ENCODE data around the gene HBD. TPM values are rescaled to one million over a fixed set of nuclear protein-coding genes. Genes with fewer than 3 reads are reported as not detected.

HBD gene
- not detected for total RNA-seq
- not detected for polyA plus RNA-seq (2013, experiment 1 of 2)
- not detected for polyA plus RNA-seq (2013, experiment 2 of 2)
- long read RNA-seq, experiment 1, result 0 reads
- long read RNA-seq, experiment 2, result 0 reads
- long read RNA-seq, experiment 3, result 0 reads
- long read RNA-seq, experiment 4, result 0 reads

DNA sequence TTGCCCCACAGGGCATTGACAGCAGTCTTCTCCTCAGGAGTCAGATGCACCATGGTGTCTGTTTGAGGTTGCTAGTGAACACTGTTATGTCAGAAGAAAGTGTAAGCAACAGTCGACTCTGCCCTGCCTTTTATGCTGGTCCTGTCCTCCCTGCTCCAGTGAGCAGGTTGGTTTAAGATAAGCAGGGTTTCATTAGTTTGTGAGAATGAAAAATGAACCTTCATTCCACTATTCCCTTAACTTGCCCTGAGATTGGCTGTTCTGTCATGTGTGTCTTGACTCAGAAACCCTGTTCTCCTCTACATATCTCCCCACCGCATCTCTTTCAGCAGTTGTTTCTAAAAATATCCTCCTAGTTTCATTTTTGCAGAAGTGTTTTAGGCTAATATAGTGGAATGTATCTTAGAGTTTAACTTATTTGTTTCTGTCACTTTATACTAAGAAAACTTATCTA lies at the start of gene HBD:
HBD (minus strand) TSS at position 103 of the 454 bp plus-strand sequence; CDS start at position 53, 50 bp downstream.
- no peaks in the 10 kb centered on the region for H3K4me1 ChIP-seq (ENCODE audit: control insufficient read depth, insufficient read depth, low read length)
- no peaks in the 10 kb centered on the region for H3K9me3 Mint-ChIP-seq
- TF ChIP-seq, protein P1, sequence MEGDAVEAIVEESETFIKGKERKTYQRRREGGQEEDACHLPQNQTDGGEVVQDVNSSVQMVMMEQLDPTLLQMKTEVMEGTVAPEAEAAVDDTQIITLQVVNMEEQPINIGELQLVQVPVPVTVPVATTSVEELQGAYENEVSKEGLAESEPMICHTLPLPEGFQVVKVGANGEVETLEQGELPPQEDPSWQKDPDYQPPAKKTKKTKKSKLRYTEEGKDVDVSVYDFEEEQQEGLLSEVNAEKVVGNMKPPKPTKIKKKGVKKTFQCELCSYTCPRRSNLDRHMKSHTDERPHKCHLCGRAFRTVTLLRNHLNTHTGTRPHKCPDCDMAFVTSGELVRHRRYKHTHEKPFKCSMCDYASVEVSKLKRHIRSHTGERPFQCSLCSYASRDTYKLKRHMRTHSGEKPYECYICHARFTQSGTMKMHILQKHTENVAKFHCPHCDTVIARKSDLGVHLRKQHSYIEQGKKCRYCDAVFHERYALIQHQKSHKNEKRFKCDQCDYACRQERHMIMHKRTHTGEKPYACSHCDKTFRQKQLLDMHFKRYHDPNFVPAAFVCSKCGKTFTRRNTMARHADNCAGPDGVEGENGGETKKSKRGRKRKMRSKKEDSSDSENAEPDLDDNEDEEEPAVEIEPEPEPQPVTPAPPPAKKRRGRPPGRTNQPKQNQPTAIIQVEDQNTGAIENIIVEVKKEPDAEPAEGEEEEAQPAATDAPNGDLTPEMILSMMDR (conservative IDR thresholded peaks at IDR 0.05), result no peak
- WGBS, 2 experiments (ENCODE audit: insufficient coverage in 1 of 2, insufficient read length in 1 of 2), result 83 to 97% methylated on average over 1 to 2 of the region's 2 CpGs
- no peak within 1 kb of the TSS for H3K4me3 Mint-ChIP-seq
- DNase-seq, result no peak
- H3K27me3 ChIP-seq (ENCODE audit: control insufficient read depth, insufficient read depth, low read length, poor library complexity, severe bottlenecking), result no peaks in the 10 kb centered on the region
- no peaks in the 10 kb centered on the region for H3K4me1 Mint-ChIP-seq
- no peak within 1 kb of the TSS for H3K27ac Mint-ChIP-seq
- H3K9me3 ChIP-seq (ENCODE audit: control insufficient read depth, low read length), result no peaks in the 10 kb centered on the region
- H3K27me3 Mint-ChIP-seq (ENCODE audit: insufficient read depth), result peaks cover 1% of the 10 kb centered on the region
- H3K36me3 Mint-ChIP-seq (ENCODE audit: low read depth), result no peaks in the 10 kb centered on the region
- H3K36me3 ChIP-seq (ENCODE audit: control insufficient read depth, insufficient read depth, low read length), result no peaks in the 10 kb centered on the region
- no peak within 1 kb of the TSS for H3K27ac ChIP-seq (ENCODE audit: low read depth, low read length)
- no peak within 1 kb of the TSS for H3K4me3 ChIP-seq (ENCODE audit: low read length)
- no peak within 1 kb of the TSS for H3K9ac ChIP-seq (ENCODE audit: extremely low read depth, low read length, poor library complexity, severe bottlenecking)

DNA sequence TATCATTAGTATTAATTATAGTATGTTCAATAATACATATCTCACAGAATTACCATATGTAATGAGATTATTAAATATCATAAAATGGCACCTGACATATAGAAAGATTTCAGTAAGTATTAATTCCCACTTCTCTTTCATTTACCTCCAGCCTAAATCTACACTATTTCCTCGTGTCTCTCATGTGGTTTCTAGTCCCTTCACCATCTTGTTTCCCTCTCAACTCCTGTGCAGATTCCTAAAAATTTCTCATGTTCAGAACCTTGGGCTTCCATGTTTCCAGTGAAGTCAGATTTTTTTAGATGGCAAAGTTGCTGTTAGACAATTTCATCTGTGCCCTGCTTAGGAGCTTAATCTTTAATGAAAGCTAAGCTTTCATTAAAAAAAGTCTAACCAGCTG lies 49.6 kb upstream of the HBD start:
- Mint-ChIP-seq H3K4me1 (peaks cover 16% of the 10 kb centered on the region), H3K36me3 (ENCODE audit: low read depth) (no peaks in the 10 kb centered on the region), H3K9me3 (no peaks in the 10 kb centered on the region), H3K27ac (no peak overlapping the region), H3K27me3 (ENCODE audit: insufficient read depth) (no peaks in the 10 kb centered on the region), H3K4me3 (no peak overlapping the region)
- no peak overlapping the region for H3K4me3 ChIP-seq (ENCODE audit: low read length)
- no peaks in the 10 kb centered on the region for H3K27me3 ChIP-seq (ENCODE audit: control insufficient read depth, insufficient read depth, low read length, poor library complexity, severe bottlenecking)
- DNase-seq, result no peak
- H3K27ac ChIP-seq (ENCODE audit: low read depth, low read length), result no peak overlapping the region
- H3K9me3 ChIP-seq (ENCODE audit: control insufficient read depth, low read length), result no peaks in the 10 kb centered on the region
- 82 to 100% methylated on average over 1 of the region's 1 CpG for WGBS, 2 experiments (ENCODE audit: insufficient coverage in 1 of 2, insufficient read length in 1 of 2)
- no peak overlapping the region for H3K9ac ChIP-seq (ENCODE audit: extremely low read depth, low read length, poor library complexity, severe bottlenecking)
- peaks cover 2% of the 10 kb centered on the region for H3K4me1 ChIP-seq (ENCODE audit: control insufficient read depth, insufficient read depth, low read length)
- H3K36me3 ChIP-seq (ENCODE audit: control insufficient read depth, insufficient read depth, low read length), result no peaks in the 10 kb centered on the region
- TF ChIP-seq, protein P1 (conservative IDR thresholded peaks at IDR 0.05), result no peak

DNA sequence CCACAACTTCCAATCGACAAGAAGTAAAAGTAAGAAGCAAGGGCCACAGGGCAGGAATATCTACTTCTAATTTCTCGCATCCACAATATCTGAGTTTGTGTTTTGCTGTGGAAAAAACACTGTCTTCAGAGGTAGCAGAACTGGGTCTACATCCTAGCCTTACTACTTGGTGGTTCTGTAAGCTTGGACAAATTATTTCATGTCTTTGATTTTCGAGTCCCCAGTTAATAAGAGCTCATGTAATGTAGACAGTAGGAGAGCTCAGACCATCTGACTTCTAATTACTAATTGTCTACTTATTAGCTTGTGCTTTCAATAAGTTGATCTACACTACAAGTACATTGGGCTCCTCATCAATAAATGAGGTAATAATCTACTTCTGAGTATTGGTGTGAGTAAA lies 48.8 kb upstream of the HBD start:
- no peak for DNase-seq
- no peak overlapping the region for H3K9ac ChIP-seq (ENCODE audit: extremely low read depth, low read length, poor library complexity, severe bottlenecking)
- H3K36me3 ChIP-seq (ENCODE audit: control insufficient read depth, insufficient read depth, low read length), result no peaks in the 10 kb centered on the region
- no peaks in the 10 kb centered on the region for H3K27me3 ChIP-seq (ENCODE audit: control insufficient read depth, insufficient read depth, low read length, poor library complexity, severe bottlenecking)
- Mint-ChIP-seq H3K36me3 (ENCODE audit: low read depth) (no peaks in the 10 kb centered on the region), H3K27me3 (ENCODE audit: insufficient read depth) (no peaks in the 10 kb centered on the region), H3K9me3 (no peaks in the 10 kb centered on the region), H3K4me1 (peaks cover 12% of the 10 kb centered on the region), H3K27ac (no peak overlapping the region), H3K4me3 (no peak overlapping the region)
- no peak overlapping the region for H3K27ac ChIP-seq (ENCODE audit: low read depth, low read length)
- H3K4me3 ChIP-seq (ENCODE audit: low read length), result no peak overlapping the region
- H3K4me1 ChIP-seq (ENCODE audit: control insufficient read depth, insufficient read depth, low read length), result peaks cover 2% of the 10 kb centered on the region
- WGBS, 2 experiments (ENCODE audit: insufficient coverage in 1 of 2, insufficient read length in 1 of 2), result 88 to 93% methylated on average over 3 of the region's 3 CpGs
- H3K9me3 ChIP-seq (ENCODE audit: control insufficient read depth, low read length), result no peaks in the 10 kb centered on the region
- TF ChIP-seq, protein P1 (conservative IDR thresholded peaks at IDR 0.05), result no peak
